IMR-90 (cell line): ENCODE data around the gene VPS8. TPM values are rescaled to one million over a fixed set of nuclear protein-coding genes. Genes with fewer than 3 reads are reported as not detected.

Source experiments
- ATAC-seq: fragments of 200-7000 bp; cut with Tn5 transposase; 2 replicates; pipeline ENCODE4 v1.9.1; 2020; ENCODE audit warnings: low read depth, mild to moderate bottlenecking, moderate library complexity
- BruUV-seq: library from RNA; stranded (reverse); fragments of 400-500 nt; replicated peaks from 2 replicates; lab custom pipeline; 2021; lab: Mats Ljungman, UMichigan
- CTCF ChIA-PET: fragments of 300-600 bp; formaldehyde crosslinking; extraction: SDS; loops from one replicate; lab custom pipeline; 2021; ENCODE audit warnings: antibody characterized with exemption; lab: Yijun Ruan, JAX
- POLR2A ChIA-PET: fragments of 300-600 bp; sonication (Branson Sonifier 250); formaldehyde crosslinking; loops from one replicate; lab custom pipeline; 2022; ENCODE audit warnings: antibody characterized with exemption; ENCODE audit not compliant: unreplicated experiment; lab: Charles Lee
- DNase-seq: peaks from one replicate; pipeline ENCODE4 v3.0.0; 2013
- H2AFZ ChIP-seq: replicated peaks from 2 replicates; pipeline ENCODE3; 2013; ENCODE audit warnings: low read length, mild to moderate bottlenecking; ENCODE audit not compliant: poor library complexity
- H2AK5ac ChIP-seq: 2 replicates; pipeline ENCODE4 v1.6.1; 2013; ENCODE audit warnings: low read depth, low read length, inconsistent platforms
- H2AK9ac ChIP-seq: replicated peaks from 2 replicates; pipeline ENCODE3; 2013; ENCODE audit warnings: mild to moderate bottlenecking, low read depth, low read length, moderate library complexity; ENCODE audit not compliant: poor library complexity
- H2BK120ac ChIP-seq: 2 replicates; pipeline ENCODE4 v1.6.1; 2013; ENCODE audit warnings: low read depth, low read length, inconsistent platforms
- H2BK15ac ChIP-seq: 3 replicates; pipeline ENCODE4 v1.6.1; 2013; ENCODE audit warnings: low read depth, low read length, inconsistent platforms
- H2BK20ac ChIP-seq: 2 replicates; pipeline ENCODE4 v1.6.1; 2013; ENCODE audit warnings: low read depth, mild to moderate bottlenecking, inconsistent platforms, low read length, moderate library complexity
- H2BK5ac ChIP-seq: 2 replicates; pipeline ENCODE4 v1.6.1; 2013; ENCODE audit warnings: mild to moderate bottlenecking, low read depth, low read length, inconsistent platforms; ENCODE audit not compliant: poor library complexity, severe bottlenecking
- H3K14ac ChIP-seq: replicated peaks from 2 replicates; pipeline ENCODE4 v1.6.1; 2013; ENCODE audit warnings: low read depth, low read length, inconsistent platforms
- H3K18ac ChIP-seq: 2 replicates; pipeline ENCODE4 v1.6.1; 2013; ENCODE audit warnings: low read depth, low read length, control low read depth
- H3K23ac ChIP-seq: 2 replicates; pipeline ENCODE4 v1.6.1; 2013; ENCODE audit warnings: low read depth, low read length, inconsistent platforms
- H3K27ac ChIP-seq: 2 replicates; pipeline ENCODE4 v1.5.1; 2013; ENCODE audit warnings: mild to moderate bottlenecking, control low read depth, low read length; ENCODE audit not compliant: insufficient read depth
- H3K27me3 ChIP-seq: 2 replicates; pipeline ENCODE4 v1.6.1; 2013; ENCODE audit warnings: low read length; ENCODE audit not compliant: control insufficient read depth, insufficient read depth
- H3K36me3 ChIP-seq: 2 replicates; pipeline ENCODE4 v1.6.1; 2013; ENCODE audit warnings: low read length, mixed read lengths; ENCODE audit not compliant: control insufficient read depth, insufficient read depth
- H3K4ac ChIP-seq: 2 replicates; pipeline ENCODE4 v1.6.1; 2013; ENCODE audit warnings: low read depth, low read length, inconsistent platforms
- H3K4me1 ChIP-seq: 2 replicates; pipeline ENCODE4 v1.6.1; 2013; ENCODE audit warnings: low read length, mixed read lengths; ENCODE audit not compliant: control insufficient read depth, insufficient read depth
- H3K4me2 ChIP-seq: 2 replicates; pipeline ENCODE4 v1.6.1; 2013; ENCODE audit warnings: low read depth, mild to moderate bottlenecking, control low read depth, low read length, moderate library complexity
- H3K4me3 ChIP-seq: 2 replicates; pipeline ENCODE4 v1.5.1; 2013; ENCODE audit warnings: low read depth, mild to moderate bottlenecking, control low read depth, low read length, moderate library complexity; ENCODE audit not compliant: insufficient read depth
- H3K56ac ChIP-seq: 2 replicates; pipeline ENCODE4 v1.6.1; 2013; ENCODE audit warnings: low read length, inconsistent platforms; ENCODE audit not compliant: insufficient read depth; ENCODE audit errors: extremely low read depth
- H3K79me1 ChIP-seq, 2 experiments: 2 replicates each; pipeline ENCODE4 v1.6.1; 2013; ENCODE audit warnings: low read length in 2 of 2, inconsistent platforms in 1 of 2, low read depth in 1 of 2
- H3K9ac ChIP-seq: 2 replicates; pipeline ENCODE4 v1.6.1; 2013; ENCODE audit warnings: low read depth, low read length, control low read depth
- H3K9me1 ChIP-seq: 2 replicates; pipeline ENCODE4 v1.6.1; 2013; ENCODE audit warnings: low read length, inconsistent platforms; ENCODE audit not compliant: insufficient read depth
- H3K9me3 ChIP-seq: 2 replicates; pipeline ENCODE4 v1.6.1; 2013; ENCODE audit warnings: low read length; ENCODE audit not compliant: control insufficient read depth, insufficient read depth
- H4K20me1 ChIP-seq: 2 replicates; pipeline ENCODE4 v1.6.1; 2013; ENCODE audit warnings: low read length, inconsistent platforms; ENCODE audit not compliant: insufficient read depth
- H4K5ac ChIP-seq: 2 replicates; pipeline ENCODE4 v1.6.1; 2013; ENCODE audit warnings: mild to moderate bottlenecking, low read depth, low read length, control low read depth
- H4K8ac ChIP-seq, 2 experiments: 2 replicates each; pipeline ENCODE4 v1.6.1; 2013; ENCODE audit warnings: low read depth in 2 of 2, low read length in 2 of 2, control low read depth in 1 of 2, inconsistent platforms in 1 of 2
- H4K91ac ChIP-seq: 2 replicates; pipeline ENCODE4 v1.6.1; 2013; ENCODE audit warnings: low read depth, low read length, inconsistent platforms; ENCODE audit not compliant: insufficient read depth
- CEBPB ChIP-seq: IDR thresholded peaks from 2 replicates; pipeline ENCODE4 v1.6.1; 2012; ENCODE audit warnings: low read depth, low read length, improper control_type of control experiment
- CTCF ChIP-seq: conservative IDR thresholded peaks from 2 replicates; pipeline ENCODE4 v1.5.1; 2012; ENCODE audit warnings: mild to moderate bottlenecking, low read depth, low read length, improper control_type of control experiment
- MAFK ChIP-seq: IDR thresholded peaks from 2 replicates; pipeline ENCODE4 v1.6.1; 2012; ENCODE audit warnings: low read depth, low read length, improper control_type of control experiment
- MAZ ChIP-seq: IDR thresholded peaks from 2 replicates; pipeline ENCODE4 v1.6.1; 2012; ENCODE audit warnings: low read depth, mild to moderate bottlenecking, low read length, improper control_type of control experiment, moderate library complexity, borderline replicate concordance
- NFE2L2 ChIP-seq: fragments of 150-350 bp; IDR thresholded peaks from 2 replicates; pipeline ENCODE4 v1.6.1; 2016; ENCODE audit warnings: low read depth, mild to moderate bottlenecking, low read length
- POLR2A ChIP-seq: IDR thresholded peaks from 2 replicates; pipeline ENCODE4 v1.6.1; 2012; ENCODE audit warnings: mild to moderate bottlenecking, low read depth, low read length
- RFX5 ChIP-seq: IDR thresholded peaks from 2 replicates; pipeline ENCODE4 v1.8.0; 2012; ENCODE audit warnings: low read depth, mild to moderate bottlenecking, low read length, moderate library complexity
- SMC3 ChIP-seq: fragments of 150-350 bp; IDR thresholded peaks from 2 replicates; pipeline ENCODE4 v1.6.1; 2016; ENCODE audit warnings: low read depth, mild to moderate bottlenecking, antibody characterized with exemption, low read length, moderate library complexity
- USF2 ChIP-seq: fragments of 150-350 bp; IDR thresholded peaks from 2 replicates; pipeline ENCODE4 v1.6.1; 2017; ENCODE audit warnings: mild to moderate bottlenecking, antibody characterized with exemption, low read length, low read depth
- WGBS, 2 experiments: methylation state at CpG; one replicate each; pipeline versions ENCODE4 v1.1.5 to v1.1.7; 2013; ENCODE audit warnings: missing lambda C conversion rate in 2 of 2; ENCODE audit not compliant: insufficient read length in 1 of 2; ENCODE audit errors: extremely low coverage in 2 of 2; 5-methylcytosine and 5-hydroxymethylcytosine counted together
- dilution Hi-C: fragments of 300-500 bp; cut with HindIII; formaldehyde crosslinking; loops from one replicate; pipeline ENCODE4 v1.14.3; 2018; ENCODE audit warnings: low sequenced_read_pairs; ENCODE audit not compliant: unreplicated experiment
- in situ Hi-C: fragments of 300-500 bp; cut with MboI; formaldehyde crosslinking; loops from 3 replicates; pipeline ENCODE4 v1.14.3; 2019; ENCODE audit warnings: low sequenced_read_pairs, inconsistent platforms, mixed read lengths
- intact Hi-C: fragments of 100-400 bp; cut with micrococcal nuclease; formaldehyde crosslinking; loops from 2 replicates; pipeline ENCODE4 v1.10.0; 2022
- polyA plus RNA-seq, 3 experiments: library from polyadenylated mRNA; depleted of rRNA; stranded (reverse); fragments of >200 nt; gene quantifications; 2 replicates each; pipeline ENCODE4 v1.2.3, GENCODE V29; 2012; ENCODE audit warnings: low replicate concordance in 1 of 3
- total RNA-seq: library from RNA; depleted of rRNA; stranded (reverse); fragments of >200 nt; gene quantifications from 2 replicates; pipeline ENCODE4 v1.2.3, GENCODE V29; 2012

The VPS8 gene
- total and polyA plus RNA-seq, 2 of the 4 experiments (the other 2 are of a cell fraction) = 14.0 to 56.1 TPM

DNA sequence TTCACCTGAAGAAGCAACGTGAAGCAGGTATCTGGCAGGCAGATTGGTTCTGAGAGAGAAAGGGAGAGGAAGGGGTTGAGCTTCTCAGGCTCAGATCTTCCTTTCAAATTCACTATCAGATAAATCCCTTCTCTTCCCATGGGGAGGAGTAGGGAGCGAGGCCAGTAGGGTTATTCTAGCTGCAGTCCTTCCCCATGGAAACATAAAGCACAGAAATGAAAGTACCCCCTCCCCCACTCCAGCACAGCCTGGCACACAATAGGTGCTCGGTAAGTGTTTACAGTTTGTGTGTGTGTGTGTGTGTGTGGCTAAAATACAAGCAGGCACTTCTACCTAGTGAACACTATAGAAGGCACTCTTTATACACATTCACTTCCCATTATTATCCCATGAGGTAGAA, 20.8 kb upstream of the VPS8 start:
- H3K27ac ChIP-seq = no peak overlapping the region
- no peak overlapping the region for H3K56ac ChIP-seq
- no peak overlapping the region; the same call in 1 of the 2 replicates for H2AK5ac ChIP-seq
- in situ Hi-C loops (no loop called here), dilution Hi-C loops (no loop called here), intact Hi-C loops (no loop called here)
- no peak overlapping the region for H2BK15ac ChIP-seq
- no peaks in the 10 kb centered on the region for H3K79me1 ChIP-seq
- ATAC-seq = no peak
- peaks cover 5% of the 10 kb centered on the region; the same call in 1 of the 2 replicates for H3K9me1 ChIP-seq
- H3K18ac ChIP-seq = no peak overlapping the region
- no peak overlapping the region for H3K14ac ChIP-seq
- H2BK20ac ChIP-seq = no peak overlapping the region
- DNase-seq = no peak
- 0 out of 2 replicates have a peak, but pooled peaks cover 7% of the 10 kb centered on the region for H3K27me3 ChIP-seq
- H3K36me3 ChIP-seq = no peaks in the 10 kb centered on the region
- H2BK5ac ChIP-seq = no peak overlapping the region
- no peak overlapping the region for H3K23ac ChIP-seq
- no peak overlapping the region; the same call in 1 of the 2 replicates for H4K91ac ChIP-seq
- no peak overlapping the region for H4K5ac ChIP-seq
- H3K4ac ChIP-seq = no peak overlapping the region
- H4K8ac ChIP-seq = no peak overlapping the region
- BruUV-seq = no TSS peak
- H4K20me1 ChIP-seq = no peaks in the 10 kb centered on the region
- H2AK9ac ChIP-seq = no peak overlapping the region
- no peaks in the 10 kb centered on the region for H3K9me3 ChIP-seq
- H2AFZ ChIP-seq = peak overlapping the region; percentile 8
- TF ChIP-seq MAFK = no peak
- TF ChIP-seq CEBPB = no peak
- TF ChIP-seq USF2 = no peak
- TF ChIP-seq SMC3 = no peak
- TF ChIP-seq MAZ = no peak
- TF ChIP-seq NFE2L2 = no peak
- no peak for TF ChIP-seq CTCF
- no peak for TF ChIP-seq RFX5
- no peak for TF ChIP-seq POLR2A
- H3K9ac ChIP-seq = no peak overlapping the region
- H3K4me2 ChIP-seq = no peak overlapping the region
- WGBS, 2 experiments = no CpG with 5 or more reads among the region's 3 CpGs
- ChIA-PET CTCF (no interaction called here), POLR2A (no interaction called here)
- peaks cover 8% of the 10 kb centered on the region for H3K4me1 ChIP-seq
- no peak overlapping the region for H2BK120ac ChIP-seq
- H3K4me3 ChIP-seq = no peak overlapping the region
